Stimulated activated CD8-positive, alpha-beta memory T cell treated with anti-CD3 and anti-CD28 coated beads, Interleukin-15, amount 100 ng/mL, for 48 hours (primary cell): ENCODE data around the gene ARPP21.
"Not testable (repeated sequence)": the region's sequence is repeated elsewhere in the genome, so short reads cannot be mapped to it uniquely, and the experiment has no call there.

Experiments used
- DNase-seq, 2 donors: peaks; one replicate each; pipeline ENCODE4 v3.0.0-alpha.2; 2020; ENCODE audit warnings: low read depth in 2 of 2

Gene ARPP21

GRCh38 chr3:35780800-35781199 is 141.5 kb downstream of the ARPP21 start:
- DNase-seq, result no peak

- DNase-seq, result no peak
Measured at GRCh38 chr3:35781558-35781957, 142.2 kb downstream of the ARPP21 start.

- no peak for DNase-seq
Measured at GRCh38 chr3:35782355-35782754, 143.0 kb downstream of the ARPP21 start.

GRCh38 chr3:35784169-35784568 is 144.8 kb downstream of the ARPP21 start:
- DNase-seq, result no peak

- DNase-seq, result no peak
Measured at GRCh38 chr3:35785234-35785888, 146.0 kb downstream of the ARPP21 start.

- DNase-seq, result no peak
Measured at GRCh38 chr3:35787936-35788335, 148.6 kb downstream of the ARPP21 start.

- no peak for DNase-seq
Measured at GRCh38 chr3:35789042-35789831, 149.9 kb downstream of the ARPP21 start.

GRCh38 chr3:35790764-35791163 is 151.4 kb downstream of the ARPP21 start:
- no peak for DNase-seq

- DNase-seq, result no peak
Measured at GRCh38 chr3:35793667-35794066, 154.3 kb downstream of the ARPP21 start.

- no peak for DNase-seq
Measured at GRCh38 chr3:35800960-35801459, 161.7 kb downstream of the ARPP21 start.

- DNase-seq, result no peak
Measured at GRCh38 chr3:35814531-35814930, 175.2 kb downstream of the ARPP21 start.

- DNase-seq, result not testable (repeated sequence)
Measured at GRCh38 chr3:35815796-35816195, 176.5 kb downstream of the ARPP21 start.

- DNase-seq, result no peak
Measured at GRCh38 chr3:35817216-35817615, 177.9 kb downstream of the ARPP21 start.

GRCh38 chr3:35832140-35832571 is 192.8 kb downstream of the ARPP21 start:
- DNase-seq, result no peak
